GM12878 (cell line): ENCODE results near the gene ARMC8. TPM values are rescaled to one million over a fixed set of nuclear protein-coding genes. Genes with fewer than 3 reads are reported as not detected.

Experiments
- ATAC-seq: fragments of 200-7000 bp; cut with Tn5 transposase; 3 replicates; pipeline ENCODE4 v1.9.1; 2020; ENCODE audit warnings: mild to moderate bottlenecking, moderate library complexity
- BruUV-seq: library from RNA; stranded (reverse); fragments of 400-500 nt; replicated peaks from 2 replicates; lab custom pipeline; 2021; lab: Mats Ljungman, UMichigan
- CTCF ChIA-PET: fragments of 300-600 bp; sonication (Branson Sonifier 250); formaldehyde crosslinking; extraction: SDS; loops from one replicate; lab custom pipeline; 2021; ENCODE audit warnings: inconsistent platforms; lab: Yijun Ruan, JAX
- POLR2A ChIA-PET: fragments of 350-600 bp; formaldehyde crosslinking; extraction: SDS; loops from one replicate; lab custom pipeline; 2021; ENCODE audit warnings: inconsistent platforms; lab: Charles Lee
- RAD21 ChIA-PET: fragments of 300-600 bp; sonication (Branson Sonifier 250); formaldehyde crosslinking; loops from one replicate; lab custom pipeline; 2023; ENCODE audit warnings: antibody characterized with exemption; ENCODE audit not compliant: unreplicated experiment; lab: Charles Lee
- SMC1A ChIA-PET: fragments of 300-600 bp; sonication (Branson Sonifier 250); formaldehyde crosslinking; loops from one replicate; lab custom pipeline; 2023; ENCODE audit not compliant: unreplicated experiment, uncharacterized antibody; lab: Charles Lee
- DNase-seq: peaks from one replicate; pipeline ENCODE4 v3.0.0-alpha.2; 2011; ENCODE audit warnings: low read depth, low spot score
- FAIRE-seq: peaks from 3 replicates; lab custom pipeline; 2011; peaks lifted over from hg19 to GRCh38; lab: Jason Lieb, UNC
- H2AFZ ChIP-seq: 2 replicates; pipeline ENCODE4 v1.6.0; 2011; ENCODE audit warnings: low read depth, low read length, control low read depth; ENCODE audit not compliant: control insufficient read depth
- H3K27ac ChIP-seq: 2 replicates; pipeline ENCODE4 v1.5.1; 2011; ENCODE audit warnings: control low read depth; ENCODE audit not compliant: control insufficient read depth, insufficient read depth
- H3K27me3 ChIP-seq, 2 experiments: replicated peaks in 1 of 2; 2 replicates each; pipeline versions ENCODE4 v1.6.0 to v1.6.1; 2011; ENCODE audit warnings: low read length in 1 of 2; ENCODE audit not compliant: control insufficient read depth in 2 of 2, insufficient read depth in 2 of 2
- H3K36me3 ChIP-seq, 2 experiments: 2 replicates each; pipeline ENCODE4 v1.5.1; 2011; ENCODE audit warnings: low read length in 1 of 2; ENCODE audit not compliant: control insufficient read depth in 2 of 2, insufficient read depth in 2 of 2
- H3K4me1 ChIP-seq: 2 replicates; pipeline ENCODE4 v1.6.1; 2011; ENCODE audit warnings: mild to moderate bottlenecking, low read length, moderate library complexity, mixed read lengths; ENCODE audit not compliant: control insufficient read depth, insufficient read depth
- H3K4me2 ChIP-seq: 2 replicates; pipeline ENCODE4 v1.6.0; 2011; ENCODE audit warnings: control low read depth; ENCODE audit not compliant: control insufficient read depth, insufficient read depth
- H3K4me3 ChIP-seq: fragments of 200-600 bp; sonication (generic); 2 replicates; pipeline ENCODE4 v1.5.1; 2016
- H3K79me2 ChIP-seq: 2 replicates; pipeline ENCODE4 v1.6.0; 2011; ENCODE audit warnings: low read length; ENCODE audit not compliant: control insufficient read depth, insufficient read depth
- H3K9ac ChIP-seq: 2 replicates; pipeline ENCODE4 v1.8.0; 2011; ENCODE audit warnings: low read length, control low read depth, mixed read lengths; ENCODE audit not compliant: control insufficient read depth, insufficient read depth
- H3K9me3 ChIP-seq: replicated peaks from 3 replicates; pipeline ENCODE4 v1.5.1; 2011; ENCODE audit warnings: mild to moderate bottlenecking, low read length; ENCODE audit not compliant: control insufficient read depth, insufficient read depth
- H4K20me1 ChIP-seq: 2 replicates; pipeline ENCODE4 v1.6.0; 2011; ENCODE audit not compliant: control insufficient read depth, insufficient read depth
- BHLHE40 ChIP-seq, 2 experiments: fragments of 450-650 bp in 1 of 2; IDR thresholded peaks; 2 replicates each; pipeline ENCODE4 v1.6.1; 2011 to 2017; ENCODE audit warnings: low read depth in 2 of 2, borderline replicate concordance in 1 of 2, improper control_type of control experiment in 1 of 2, low read length in 1 of 2, mild to moderate bottlenecking in 1 of 2
- CBFB ChIP-seq: IDR thresholded peaks from 2 replicates; pipeline ENCODE4 v1.6.1; 2016; ENCODE audit warnings: antibody characterized with exemption, low read depth
- CUX1 ChIP-seq: IDR thresholded peaks from 2 replicates; pipeline ENCODE4 v1.6.1; 2012; ENCODE audit warnings: improper control_type of control experiment, low read depth, low read length; ENCODE audit not compliant: insufficient replicate concordance
- FOXM1 ChIP-seq: IDR thresholded peaks from 2 replicates; pipeline ENCODE4 v1.6.1; 2012; ENCODE audit warnings: low read depth, mild to moderate bottlenecking, inconsistent platforms, low read length, moderate library complexity
- HCFC1 ChIP-seq: fragments of 150-350 bp; IDR thresholded peaks from 2 replicates; pipeline ENCODE4 v1.6.1; 2014; ENCODE audit warnings: low read length
- MYC ChIP-seq: IDR thresholded peaks from 2 replicates; pipeline ENCODE4 v1.6.1; 2011; ENCODE audit warnings: mild to moderate bottlenecking, low read length, moderate library complexity, inconsistent platforms; ENCODE audit not compliant: insufficient read depth, insufficient replicate concordance, insufficient read length, severe bottlenecking
- NFIC ChIP-seq: IDR thresholded peaks from 2 replicates; pipeline ENCODE4 v1.6.1; 2012; ENCODE audit warnings: low read depth, mild to moderate bottlenecking, inconsistent platforms, low read length, moderate library complexity
- POU2F2 ChIP-seq: IDR thresholded peaks from 3 replicates; pipeline ENCODE4 v1.6.1; 2011; ENCODE audit warnings: low read depth, mild to moderate bottlenecking, low read length, borderline replicate concordance
- SKIL ChIP-seq: fragments of 450-650 bp; IDR thresholded peaks from 2 replicates; pipeline ENCODE4 v1.6.1; 2017; ENCODE audit warnings: mild to moderate bottlenecking, low read depth, inconsistent platforms; ENCODE audit not compliant: poor library complexity, severe bottlenecking
- SREBF1 ChIP-seq: IDR thresholded peaks from 2 replicates; pipeline ENCODE4 v1.6.1; 2012; ENCODE audit warnings: mild to moderate bottlenecking, low read length
- WGBS: methylation state at CpG from one replicate; pipeline ENCODE4 v1.1.6; 2016; ENCODE audit warnings: low lambda C conversion rate; ENCODE audit not compliant: insufficient replicate concordance, insufficient coverage; ENCODE audit errors: missing lambda C conversion rate; 5-methylcytosine and 5-hydroxymethylcytosine counted together
- in situ Hi-C: fragments of 300-500 bp; cut with MboI; formaldehyde crosslinking; loops from 9 replicates; pipeline ENCODE4 v1.14.3; 2018; ENCODE audit warnings: mixed read lengths
- intact Hi-C: fragments of 100-400 bp; cut with micrococcal nuclease; formaldehyde crosslinking; loops from one replicate; pipeline ENCODE4 v1.14.2; 2022; ENCODE audit not compliant: unreplicated experiment
- polyA plus RNA-seq, 11 experiments: library from polyadenylated mRNA; depleted of rRNA in 4 of 11; unstranded in 6 of 11; stranded (reverse) in 5 of 11; fragments of >200 nt; fragmentation: Nextera tagmentation in 4 of 11; fragmentation: Illumina TruSeq in 1 of 11; extraction: Ambion mirVana in 4 of 11; extraction: Trizol in 1 of 11; gene quantifications; 1 replicate in 1 of 11; 2 replicates in 10 of 11; pipeline versions ENCODE4 v1.2.1 to v1.2.3, GENCODE V29; 2011 to 2016; ENCODE audit warnings: inconsistent platforms in 2 of 11, missing spikeins in 2 of 11, low read depth in 1 of 11
- total RNA-seq, 4 experiments: library from RNA; depleted of rRNA in 3 of 4; stranded (reverse); fragments of >200 nt in 3 of 4; fragmentation: Illumina TruSeq in 1 of 4; extraction: Trizol in 1 of 4; gene quantifications; 2 replicates each; pipeline versions ENCODE4 v1.2.1 to v1.2.3, GENCODE V29; 2013 to 2021
- TF ChIP-seq, protein P1 (sequence below): fragments of 450-650 bp; IDR thresholded peaks from 2 replicates; pipeline ENCODE4 v1.6.1; 2017; ENCODE audit warnings: mild to moderate bottlenecking

Gene ARMC8
- total and polyA plus RNA-seq, 10 of the 15 experiments (the other 5 are each of a cell fraction or from before 2014, with no cell fraction given), result 29.8 to 93.4 (median 45.3) TPM

DNA sequence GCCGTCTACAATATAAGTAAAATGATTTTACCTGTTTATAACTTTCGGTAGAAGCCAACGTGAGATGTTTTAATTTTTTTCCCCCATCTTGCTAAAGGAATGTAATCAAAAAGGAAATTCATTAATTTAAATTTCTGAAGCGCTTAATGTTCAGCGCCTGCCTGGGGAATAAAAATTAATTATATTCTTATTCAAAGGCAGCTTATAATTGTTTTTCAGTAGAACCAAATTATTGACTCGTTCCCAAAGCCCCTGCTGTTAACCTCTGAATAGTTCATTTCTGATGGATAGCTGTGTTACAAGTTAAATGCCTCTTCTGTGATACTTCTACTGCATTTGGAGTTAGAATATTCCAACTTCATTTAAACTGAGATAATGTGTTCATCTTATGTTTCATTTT is 51.6 kb downstream of the ARMC8 start:
- FAIRE-seq, result no peak
- intact Hi-C loops, result no loop called here
- Histone ChIP-seq H3K79me2 (no peaks in the 10 kb centered on the region), H3K4me1 (no peaks in the 10 kb centered on the region), H3K9ac (no peak overlapping the region), H3K36me3 (peaks cover 0 to 18% of the 10 kb centered on the region in 2 experiments; a peak in 1 of 4 replicates), H3K4me3 (no peak overlapping the region), H2AFZ (no peak overlapping the region), H3K9me3 (no peaks in the 10 kb centered on the region), H3K27me3 (no peaks in the 10 kb centered on the region)
- RAD21 ChIA-PET, result no interaction called here
- POLR2A ChIA-PET, result no interaction called here
- DNase-seq, result no peak
- TF ChIP-seq SKIL, result no peak
- no peak for TF ChIP-seq BHLHE40 (IDR thresholded peaks at IDR 0.05; ENCODE audit: borderline replicate concordance in 1 of 2, low read depth in 2 of 2, low read length in 1 of 2)
- no peak for TF ChIP-seq SREBF1
- TF ChIP-seq POU2F2, result no peak
- TF ChIP-seq, protein P1, sequence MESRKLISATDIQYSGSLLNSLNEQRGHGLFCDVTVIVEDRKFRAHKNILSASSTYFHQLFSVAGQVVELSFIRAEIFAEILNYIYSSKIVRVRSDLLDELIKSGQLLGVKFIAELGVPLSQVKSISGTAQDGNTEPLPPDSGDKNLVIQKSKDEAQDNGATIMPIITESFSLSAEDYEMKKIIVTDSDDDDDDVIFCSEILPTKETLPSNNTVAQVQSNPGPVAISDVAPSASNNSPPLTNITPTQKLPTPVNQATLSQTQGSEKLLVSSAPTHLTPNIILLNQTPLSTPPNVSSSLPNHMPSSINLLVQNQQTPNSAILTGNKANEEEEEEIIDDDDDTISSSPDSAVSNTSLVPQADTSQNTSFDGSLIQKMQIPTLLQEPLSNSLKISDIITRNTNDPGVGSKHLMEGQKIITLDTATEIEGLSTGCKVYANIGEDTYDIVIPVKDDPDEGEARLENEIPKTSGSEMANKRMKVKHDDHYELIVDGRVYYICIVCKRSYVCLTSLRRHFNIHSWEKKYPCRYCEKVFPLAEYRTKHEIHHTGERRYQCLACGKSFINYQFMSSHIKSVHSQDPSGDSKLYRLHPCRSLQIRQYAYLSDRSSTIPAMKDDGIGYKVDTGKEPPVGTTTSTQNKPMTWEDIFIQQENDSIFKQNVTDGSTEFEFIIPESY, result no peak
- TF ChIP-seq MYC, result no peak
- no peak for TF ChIP-seq NFIC
- TF ChIP-seq HCFC1, result no peak
- no peak for TF ChIP-seq FOXM1
- no peak for TF ChIP-seq CBFB
- no peak for TF ChIP-seq CUX1
- TF ChIP-seq, all 136 proteins: peak for 0
- ChIA-PET CTCF (no interaction called here), SMC1A (no interaction called here)
- BruUV-seq, result no TSS peak
- no peak overlapping the region for H3K4me2 ChIP-seq
- no peaks in the 10 kb centered on the region for H4K20me1 ChIP-seq
- H3K27ac ChIP-seq, result no peak overlapping the region
- 97% methylated on average over 6 of the region's 6 CpGs for WGBS
- ATAC-seq, result no peak
- in situ Hi-C loops, result no loop called here
